ENCODE results near the gene DUS4L.

Gene DUS4L

GRCh38 chr7:107580716-107581383 is 17.1 kb downstream of the DUS4L start:
- no peak for DNase-seq

- DNase-seq, result no peak
These were observed 17.7 kb downstream of the DUS4L start for GRCh38 chr7:107581387-107582013.

- DNase-seq, result no peak
These were observed 19.1 kb downstream of the DUS4L start for GRCh38 chr7:107582875-107583274.

GRCh38 chr7:107584716-107585115 is 20.9 kb downstream of the DUS4L start:
- no peak for DNase-seq

- no peak for DNase-seq
These were observed 24.9 kb downstream of the DUS4L start for GRCh38 chr7:107588529-107589130.

DNA sequence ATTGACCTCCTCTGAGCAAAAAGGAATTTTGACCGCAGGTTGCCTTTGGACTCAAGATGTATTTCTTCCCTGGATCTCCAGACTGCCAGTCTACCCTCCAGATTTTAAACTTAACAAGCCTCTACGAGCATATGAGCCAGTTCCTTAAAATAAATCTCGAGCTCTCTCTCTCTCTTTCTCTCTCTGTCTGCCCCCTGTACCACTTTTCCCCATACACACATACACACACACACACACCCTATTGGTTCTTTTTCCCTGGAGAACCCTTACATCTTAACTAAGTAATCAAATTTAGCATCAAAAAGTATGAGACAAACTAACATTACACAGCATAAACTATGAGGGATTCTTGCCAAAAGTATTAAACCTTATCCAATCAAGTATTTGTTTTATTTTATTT is 27.6 kb downstream of the DUS4L start:
- DNase-seq, result no peak

- no peak for DNase-seq
These were observed 28.7 kb downstream of the DUS4L start for GRCh38 chr7:107592361-107593024.

DNA sequence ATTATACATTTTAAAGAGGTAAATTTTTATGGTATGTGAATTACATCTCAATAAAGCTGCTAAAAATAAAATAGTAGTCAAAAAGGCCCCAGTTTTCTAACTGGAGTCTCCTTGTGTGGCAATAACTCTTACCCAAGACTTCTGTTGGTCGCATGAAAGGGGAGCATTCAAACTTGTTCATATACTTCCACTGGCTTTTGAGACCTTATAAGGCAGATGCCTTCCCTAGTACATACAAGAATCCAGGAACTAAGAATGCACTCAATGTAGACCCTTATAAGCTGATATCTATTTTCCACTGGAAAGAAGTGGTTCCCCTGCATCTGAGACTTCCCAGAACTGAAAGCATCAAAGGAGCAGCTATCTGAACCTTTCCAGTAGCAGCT is 29.2 kb downstream of the DUS4L start:
- no peak for DNase-seq

GRCh38 chr7:107594961-107595737 is 31.4 kb downstream of the DUS4L start:
- DNase-seq, result no peak

DNA sequence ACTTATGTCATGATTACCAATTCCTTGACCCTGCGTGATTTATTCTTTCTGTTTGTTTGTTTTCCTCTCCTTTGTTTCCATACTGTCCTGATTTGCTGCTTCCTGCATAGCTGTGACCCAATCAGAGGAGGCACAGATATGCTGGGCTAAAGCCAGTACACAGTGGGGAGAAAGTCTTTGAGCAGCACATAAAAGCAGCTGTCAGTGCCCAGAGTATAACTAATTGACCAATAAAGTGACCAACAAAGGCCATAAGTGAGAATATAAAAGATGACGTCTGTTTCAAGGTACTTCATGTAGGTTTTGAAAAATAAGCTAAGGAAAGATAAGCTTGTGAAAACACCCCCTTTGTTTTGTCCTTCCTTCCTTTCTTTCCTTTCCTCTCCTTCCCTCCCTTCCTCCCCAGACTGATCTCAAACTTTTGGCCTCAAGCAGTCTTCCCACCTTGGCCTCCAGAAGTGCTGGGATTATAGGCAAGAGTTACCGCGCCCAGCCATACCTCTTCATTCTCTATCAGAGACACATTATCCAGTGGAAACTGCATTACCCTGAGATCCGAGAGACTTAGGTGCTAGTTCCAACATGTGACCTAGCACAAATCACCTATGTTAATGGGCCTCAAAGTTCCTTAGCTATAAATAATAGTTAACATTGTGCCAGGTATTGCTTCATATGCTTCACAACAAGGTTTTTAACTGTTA is 33.3 kb downstream of the DUS4L start:
- no peak for DNase-seq

- no peak for DNase-seq
These were observed 33.8 kb downstream of the DUS4L start for GRCh38 chr7:107597582-107597916.

- no peak for DNase-seq
These were observed 34.2 kb downstream of the DUS4L start for GRCh38 chr7:107597953-107598352.

- no peak for DNase-seq
These were observed 35.5 kb downstream of the DUS4L start for GRCh38 chr7:107599262-107599661.

- DNase-seq, result no peak
These were observed 37.0 kb downstream of the DUS4L start for GRCh38 chr7:107600816-107601215.

GRCh38 chr7:107605218-107605815 is 41.5 kb downstream of the DUS4L start:
- DNase-seq, result no peak

DNA sequence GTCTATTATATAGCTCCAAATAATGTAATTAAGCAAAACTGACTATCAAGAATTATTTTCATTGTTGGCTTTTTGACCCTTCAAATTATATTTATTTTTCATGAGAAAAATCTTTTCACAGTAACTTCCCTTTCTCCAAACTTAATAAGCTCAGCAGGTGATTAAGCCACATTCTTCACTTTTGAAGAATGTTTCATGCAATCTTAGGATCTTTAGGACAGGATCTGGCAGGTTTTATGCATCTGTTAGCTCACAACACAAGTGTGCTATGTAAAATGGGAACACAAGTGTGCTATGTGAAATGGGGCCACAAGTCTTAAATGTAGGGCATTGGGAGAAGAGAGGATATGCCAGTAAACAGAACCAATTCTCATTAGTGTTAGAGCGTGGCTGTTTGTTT is 42.5 kb downstream of the DUS4L start:
- DNase-seq, result no peak

DNA sequence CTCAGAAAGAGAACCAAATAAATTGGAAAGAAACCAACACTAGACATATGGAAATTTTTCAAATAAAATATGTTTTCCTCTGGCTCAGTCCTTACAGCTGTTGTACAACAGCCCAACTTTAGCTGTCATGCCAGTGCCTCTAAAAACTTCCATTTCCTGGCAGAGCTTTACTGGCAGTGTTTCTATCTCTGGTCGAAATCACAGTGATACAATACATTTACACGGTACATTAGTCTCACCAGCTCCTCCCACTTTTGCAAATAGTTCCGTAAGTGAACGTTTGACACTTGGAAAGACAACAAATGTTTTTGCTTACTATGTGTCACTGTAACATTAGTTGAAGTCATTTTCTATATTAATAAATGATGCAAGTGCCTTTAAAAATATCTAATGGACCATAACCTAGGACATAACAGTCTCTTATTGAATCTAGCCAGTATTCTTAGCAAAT is 46.1 kb downstream of the DUS4L start:
- DNase-seq, result no peak

- DNase-seq, result no peak
These were observed 46.6 kb downstream of the DUS4L start for GRCh38 chr7:107610323-107610722.

- no peak for DNase-seq
These were observed 49.7 kb downstream of the DUS4L start for GRCh38 chr7:107613439-107613838.

- DNase-seq, result no peak
These were observed 50.2 kb downstream of the DUS4L start for GRCh38 chr7:107613948-107614347.

DNA sequence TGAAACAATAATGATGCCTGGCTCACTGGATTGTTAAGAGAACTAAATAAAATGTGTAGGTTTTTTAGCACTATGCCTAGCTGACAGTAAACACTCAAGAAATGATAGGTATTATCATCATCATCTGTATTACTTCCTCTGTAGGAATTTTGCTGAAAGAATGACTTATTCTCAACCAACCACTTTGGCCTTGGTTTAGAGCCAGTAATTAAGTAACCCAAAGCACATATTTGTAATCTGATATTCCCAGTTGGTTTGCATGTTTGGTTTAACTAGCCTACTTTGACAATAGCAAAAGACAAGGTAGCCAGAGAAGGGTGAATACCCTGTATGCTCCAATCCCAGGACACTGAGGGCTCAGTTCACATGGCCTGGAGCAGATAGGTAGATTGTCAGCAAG is 50.7 kb downstream of the DUS4L start:
- DNase-seq, result no peak
